Peyer's patch (tissue), 4 donors: ENCODE measurements around the gene FKBP10. TPM values are rescaled to one million over a fixed set of nuclear protein-coding genes. Genes with fewer than 3 reads are reported as not detected.
A peak's percentile ranks its signal among the peaks of the same experiment; 100 is the strongest.

Source experiments
- DNase-seq, 3 donors: peaks; one replicate each; pipeline ENCODE4 v3.0.0-alpha.2; 2017 to 2019
- H3K27ac ChIP-seq, 4 donors: fragments of 200-600 bp; sonication (generic); one replicate each; pipeline ENCODE4 v1.5.1; 2016 to 2019
- H3K27me3 ChIP-seq, 2 donors: fragments of 200-600 bp; sonication (generic); one replicate each; pipeline ENCODE4 v1.5.1; 2019
- H3K36me3 ChIP-seq, 3 donors: fragments of 200-600 bp; sonication (generic); one replicate each; pipeline ENCODE4 v1.5.1; 2016 to 2019
- H3K4me1 ChIP-seq, 4 donors: fragments of 200-600 bp; sonication (generic); one replicate each; pipeline ENCODE4 v1.5.1; 2016 to 2019
- H3K4me3 ChIP-seq, 4 donors: fragments of 200-600 bp; sonication (generic); 1 replicate in 3 of 4; 2 replicates in 1 of 4; pipeline ENCODE4 v1.5.1; 2016 to 2019; ENCODE audit warnings: mild to moderate bottlenecking in 1 of 4
- H3K9me3 ChIP-seq, 4 donors: fragments of 200-600 bp; sonication (generic); one replicate each; pipeline ENCODE4 v1.5.1; 2016 to 2019; ENCODE audit warnings: mild to moderate bottlenecking in 1 of 4
- POLR2A ChIP-seq, 2 donors: fragments of 450-650 bp; IDR thresholded peaks; one replicate each; pipeline ENCODE4 v1.5.1; 2017; ENCODE audit warnings: antibody characterized with exemption in 2 of 2, mild to moderate bottlenecking in 2 of 2, moderate library complexity in 2 of 2
- total RNA-seq, 4 donors: library from RNA; depleted of rRNA; stranded (reverse); fragments of >200 nt; gene quantifications; one replicate each; pipeline ENCODE4 v1.1.0, GENCODE V29; 2016
- TF ChIP-seq, protein P1 (sequence below), 6 experiments: fragments of 450-650 bp in 4 of 6; fragments of 200-600 bp in 2 of 6; sonication (generic) in 1 of 6; IDR thresholded peaks; one replicate each; pipeline ENCODE4 v1.5.1; 2017 to 2019; ENCODE audit warnings: antibody characterized with exemption in 6 of 6, mild to moderate bottlenecking in 3 of 6, moderate library complexity in 1 of 6

Gene FKBP10
- total RNA-seq, 4 donors from 2014 or later, result 7.2 to 130 (median 11.2) TPM

DNA sequence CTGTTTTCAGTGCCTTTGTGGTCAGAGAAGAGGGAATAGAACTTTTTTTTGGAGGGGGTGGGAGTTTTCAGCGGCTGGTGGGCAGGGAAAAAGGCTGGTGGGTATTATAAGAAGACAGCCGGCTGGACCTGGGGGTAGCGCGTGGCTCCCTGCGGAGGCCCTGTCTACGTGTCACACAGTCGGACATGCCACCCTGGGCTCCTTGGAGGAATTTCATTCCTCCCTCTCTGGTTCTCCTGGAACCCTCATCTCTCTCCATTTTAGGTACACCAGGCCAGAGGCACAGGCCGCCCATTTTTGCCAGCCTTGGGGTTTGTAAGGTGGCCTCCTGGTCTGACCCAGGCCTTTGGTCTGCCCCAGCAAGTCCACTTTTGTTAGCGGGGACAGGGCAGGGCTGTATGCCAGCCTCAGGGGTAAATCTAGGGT is 908 bp downstream of the FKBP10 start:
- TF ChIP-seq, protein P1, sequence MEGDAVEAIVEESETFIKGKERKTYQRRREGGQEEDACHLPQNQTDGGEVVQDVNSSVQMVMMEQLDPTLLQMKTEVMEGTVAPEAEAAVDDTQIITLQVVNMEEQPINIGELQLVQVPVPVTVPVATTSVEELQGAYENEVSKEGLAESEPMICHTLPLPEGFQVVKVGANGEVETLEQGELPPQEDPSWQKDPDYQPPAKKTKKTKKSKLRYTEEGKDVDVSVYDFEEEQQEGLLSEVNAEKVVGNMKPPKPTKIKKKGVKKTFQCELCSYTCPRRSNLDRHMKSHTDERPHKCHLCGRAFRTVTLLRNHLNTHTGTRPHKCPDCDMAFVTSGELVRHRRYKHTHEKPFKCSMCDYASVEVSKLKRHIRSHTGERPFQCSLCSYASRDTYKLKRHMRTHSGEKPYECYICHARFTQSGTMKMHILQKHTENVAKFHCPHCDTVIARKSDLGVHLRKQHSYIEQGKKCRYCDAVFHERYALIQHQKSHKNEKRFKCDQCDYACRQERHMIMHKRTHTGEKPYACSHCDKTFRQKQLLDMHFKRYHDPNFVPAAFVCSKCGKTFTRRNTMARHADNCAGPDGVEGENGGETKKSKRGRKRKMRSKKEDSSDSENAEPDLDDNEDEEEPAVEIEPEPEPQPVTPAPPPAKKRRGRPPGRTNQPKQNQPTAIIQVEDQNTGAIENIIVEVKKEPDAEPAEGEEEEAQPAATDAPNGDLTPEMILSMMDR (IDR thresholded peaks at IDR 0.05), result no peak
- no peak for TF ChIP-seq POLR2A (IDR thresholded peaks at IDR 0.05)
- Histone ChIP-seq H3K27ac (no peak overlapping the region), H3K4me1 (peaks cover 0 to 38% (median 19%) of the 10 kb centered on the region in 4 donors), H3K4me3 (peak overlapping the region in 1 of 4 donors; percentile 73), H3K36me3 (no peaks in the 10 kb centered on the region), H3K9me3 (no peaks in the 10 kb centered on the region), H3K27me3 (no peaks in the 10 kb centered on the region)
- no peak for DNase-seq

DNA sequence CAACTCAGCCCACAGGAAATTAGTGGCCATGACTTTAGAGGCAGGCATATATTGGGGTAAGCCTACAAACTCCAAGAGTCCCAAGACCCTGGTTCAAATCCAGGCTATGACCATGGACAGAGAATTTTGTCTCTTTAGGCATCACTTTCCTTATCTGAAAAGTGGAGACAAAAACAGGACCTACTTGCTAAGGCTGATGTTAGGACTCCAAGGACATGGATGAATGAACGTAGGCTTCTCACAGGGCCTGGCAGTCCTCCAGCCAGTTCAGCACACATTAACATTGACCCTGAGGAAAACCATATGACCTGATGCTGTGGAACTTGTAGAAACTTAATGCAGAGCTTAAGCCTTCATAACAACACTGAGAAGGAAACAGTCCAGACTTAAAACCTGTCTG is 1.4 kb downstream of the FKBP10 start:
- no peaks in the 10 kb centered on the region for H3K27me3 ChIP-seq
- no peaks in the 10 kb centered on the region for H3K9me3 ChIP-seq
- TF ChIP-seq, protein P1 (IDR thresholded peaks at IDR 0.05), result no peak
- no peak for TF ChIP-seq POLR2A (IDR thresholded peaks at IDR 0.05)
- no peak for DNase-seq
- no peak overlapping the region for H3K4me3 ChIP-seq
- no peaks in the 10 kb centered on the region for H3K36me3 ChIP-seq
- no peak overlapping the region for H3K27ac ChIP-seq
- peaks cover 0 to 37% (median 19%) of the 10 kb centered on the region in 4 donors for H3K4me1 ChIP-seq

DNA sequence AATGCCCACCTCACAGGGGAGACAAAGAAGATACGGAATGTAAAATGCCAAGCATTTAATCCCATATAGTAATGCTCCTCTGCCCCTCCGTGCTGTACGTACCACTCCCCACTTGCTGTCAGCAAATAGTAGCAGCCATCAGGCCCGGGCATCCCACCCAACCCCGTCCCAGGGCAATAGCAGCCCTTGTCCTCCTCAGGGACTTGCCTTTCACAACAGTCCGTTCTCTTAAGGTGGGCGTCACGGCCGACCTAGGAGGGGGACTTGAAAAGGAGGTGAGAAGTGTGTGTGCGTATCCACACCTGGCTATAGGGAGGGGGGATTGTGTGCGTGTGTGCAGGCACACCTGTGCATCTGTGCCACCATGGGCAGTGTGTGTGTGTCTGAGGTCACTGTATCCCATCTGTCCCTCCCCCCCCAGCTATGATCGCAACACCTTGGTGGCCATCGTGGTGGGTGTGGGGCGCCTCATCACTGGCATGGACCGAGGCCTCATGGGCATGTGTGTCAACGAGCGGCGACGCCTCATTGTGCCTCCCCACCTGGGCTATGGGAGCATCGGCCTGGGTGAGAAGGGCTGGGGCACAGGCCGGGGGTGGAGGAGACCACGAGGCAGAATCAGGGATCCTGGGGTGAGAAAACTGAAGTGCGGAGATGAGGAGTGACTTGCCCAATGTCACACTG is 4.0 kb downstream of the FKBP10 start:
- Histone ChIP-seq H3K4me3 (no peak overlapping the region), H3K27me3 (no peaks in the 10 kb centered on the region), H3K4me1 (peaks cover 0 to 17% (median 7%) of the 10 kb centered on the region in 4 donors), H3K36me3 (no peaks in the 10 kb centered on the region), H3K9me3 (no peaks in the 10 kb centered on the region), H3K27ac (no peak overlapping the region)
- TF ChIP-seq, protein P1 (IDR thresholded peaks at IDR 0.05), result no peak
- no peak for TF ChIP-seq POLR2A (IDR thresholded peaks at IDR 0.05)
- no peak for DNase-seq

DNA sequence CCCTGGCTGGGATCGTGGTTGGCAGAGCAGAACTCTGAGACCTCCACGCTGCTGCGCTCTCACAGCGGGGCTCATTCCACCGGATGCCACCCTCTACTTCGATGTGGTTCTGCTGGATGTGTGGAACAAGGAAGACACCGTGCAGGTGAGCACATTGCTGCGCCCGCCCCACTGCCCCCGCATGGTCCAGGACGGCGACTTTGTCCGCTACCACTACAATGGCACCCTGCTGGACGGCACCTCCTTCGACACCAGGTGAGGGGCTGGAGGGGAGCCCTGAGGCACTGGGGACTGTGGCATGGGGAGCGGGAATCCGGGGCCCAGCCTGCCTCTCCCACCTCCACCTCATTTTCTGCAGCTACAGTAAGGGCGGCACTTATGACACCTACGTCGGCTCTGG is 5.2 kb downstream of the FKBP10 start:
- H3K4me3 ChIP-seq, result no peak overlapping the region
- H3K4me1 ChIP-seq, result peaks cover 0 to 12% (median 0%) of the 10 kb centered on the region in 4 donors
- H3K27me3 ChIP-seq, result no peaks in the 10 kb centered on the region
- H3K9me3 ChIP-seq, result no peaks in the 10 kb centered on the region
- no peaks in the 10 kb centered on the region for H3K36me3 ChIP-seq
- TF ChIP-seq, protein P1 (IDR thresholded peaks at IDR 0.05), result no peak
- no peak for TF ChIP-seq POLR2A (IDR thresholded peaks at IDR 0.05)
- H3K27ac ChIP-seq, result no peak overlapping the region
- DNase-seq, result no peak

DNA sequence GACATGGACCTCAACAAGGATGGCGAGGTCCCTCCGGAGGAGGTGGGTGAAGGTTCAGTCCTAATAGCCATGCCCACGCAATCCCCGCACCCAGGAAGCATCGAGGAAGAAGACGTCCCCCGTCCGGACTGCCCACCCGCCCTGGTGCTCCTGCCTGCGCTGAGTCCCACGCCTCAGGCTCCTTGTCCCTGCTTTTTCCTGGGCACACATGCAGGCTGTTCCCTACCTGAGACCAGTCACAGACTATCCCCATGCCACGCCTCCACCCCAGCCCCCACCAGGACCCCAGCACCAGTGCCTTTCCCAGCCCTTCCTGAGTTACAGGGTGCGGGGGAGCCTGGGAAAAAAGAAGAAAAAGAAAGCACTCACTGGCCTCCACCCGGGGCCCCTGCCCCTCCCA is 9.0 kb downstream of the FKBP10 start:
- H3K4me3 ChIP-seq, result no peak overlapping the region
- no peaks in the 10 kb centered on the region for H3K9me3 ChIP-seq
- H3K4me1 ChIP-seq, result no peaks in the 10 kb centered on the region
- H3K27me3 ChIP-seq, result no peaks in the 10 kb centered on the region
- DNase-seq, result no peak
- TF ChIP-seq, protein P1 (IDR thresholded peaks at IDR 0.05), result no peak
- TF ChIP-seq POLR2A (IDR thresholded peaks at IDR 0.05), result no peak
- no peaks in the 10 kb centered on the region for H3K36me3 ChIP-seq
- H3K27ac ChIP-seq, result no peak overlapping the region
